SU-DHL-6 (cell line): ENCODE data around the gene NCMAP.

ENCODE experiments used
- EZH2phosphoT487 ChIP-seq: fragments of 200-600 bp; sonication (generic), shearing (Covaris generic); conservative IDR thresholded peaks from 2 replicates; pipeline ENCODE4 v1.6.1; 2018; ENCODE audit warnings: mild to moderate bottlenecking, antibody characterized with exemption, low read length, moderate library complexity, mixed read lengths
- TF ChIP-seq, protein P1 (sequence below): fragments of 200-600 bp; sonication (generic); IDR thresholded peaks from one replicate; pipeline ENCODE4 v1.5.1; 2017; ENCODE audit warnings: antibody characterized with exemption, mild to moderate bottlenecking, low read length, moderate library complexity; ENCODE audit not compliant: insufficient read depth, poor library complexity, severe bottlenecking

DNA sequence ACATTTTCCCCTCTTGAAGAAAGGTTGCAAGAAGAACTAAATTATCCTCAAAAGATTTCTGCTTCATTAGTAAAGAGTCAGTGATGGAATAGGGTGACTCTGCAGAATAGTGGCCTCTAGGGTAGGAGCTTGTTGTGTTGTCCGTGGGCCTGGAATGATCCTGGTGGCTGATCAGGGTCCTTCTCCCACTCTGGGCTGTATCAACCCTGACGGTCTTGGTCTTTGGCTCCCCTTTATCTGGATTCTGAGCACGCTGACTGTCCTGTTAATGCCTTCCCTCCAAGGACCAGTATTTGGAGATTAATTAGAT is 50.4 kb downstream of the NCMAP start:
- TF ChIP-seq, protein P1, sequence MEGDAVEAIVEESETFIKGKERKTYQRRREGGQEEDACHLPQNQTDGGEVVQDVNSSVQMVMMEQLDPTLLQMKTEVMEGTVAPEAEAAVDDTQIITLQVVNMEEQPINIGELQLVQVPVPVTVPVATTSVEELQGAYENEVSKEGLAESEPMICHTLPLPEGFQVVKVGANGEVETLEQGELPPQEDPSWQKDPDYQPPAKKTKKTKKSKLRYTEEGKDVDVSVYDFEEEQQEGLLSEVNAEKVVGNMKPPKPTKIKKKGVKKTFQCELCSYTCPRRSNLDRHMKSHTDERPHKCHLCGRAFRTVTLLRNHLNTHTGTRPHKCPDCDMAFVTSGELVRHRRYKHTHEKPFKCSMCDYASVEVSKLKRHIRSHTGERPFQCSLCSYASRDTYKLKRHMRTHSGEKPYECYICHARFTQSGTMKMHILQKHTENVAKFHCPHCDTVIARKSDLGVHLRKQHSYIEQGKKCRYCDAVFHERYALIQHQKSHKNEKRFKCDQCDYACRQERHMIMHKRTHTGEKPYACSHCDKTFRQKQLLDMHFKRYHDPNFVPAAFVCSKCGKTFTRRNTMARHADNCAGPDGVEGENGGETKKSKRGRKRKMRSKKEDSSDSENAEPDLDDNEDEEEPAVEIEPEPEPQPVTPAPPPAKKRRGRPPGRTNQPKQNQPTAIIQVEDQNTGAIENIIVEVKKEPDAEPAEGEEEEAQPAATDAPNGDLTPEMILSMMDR = no peak
- TF ChIP-seq EZH2phosphoT487 = no peak
